Gastrocnemius medialis (tissue), 4 donors: ENCODE results near the gene VWA3A. TPM values are rescaled to one million over a fixed set of nuclear protein-coding genes. Genes with fewer than 3 reads are reported as not detected.

Experiments
- ATAC-seq, 2 donors: fragments of 150-250 bp; one replicate each; pipeline ENCODE4 v1.9.1; 2016
- DNase-seq, 2 donors: peaks; one replicate each; pipeline ENCODE4 v3.0.0-alpha.2; 2019
- H3K27ac ChIP-seq, 4 donors: fragments of 200-600 bp; sonication (generic); 1 replicate in 1 of 4; 2 replicates in 3 of 4; pipeline ENCODE4 v1.5.1; 2016 to 2018; ENCODE audit warnings: mild to moderate bottlenecking in 2 of 4, moderate library complexity in 1 of 4
- H3K27me3 ChIP-seq, 3 donors: fragments of 200-600 bp; sonication (generic) in 2 of 3; 1 replicate in 1 of 3; 2 replicates in 2 of 3; pipeline versions ENCODE4 v1.5.1 to v1.6.0; 2016 to 2019; ENCODE audit warnings: mild to moderate bottlenecking in 1 of 3, moderate library complexity in 1 of 3
- H3K36me3 ChIP-seq, 2 donors: fragments of 200-600 bp; sonication (generic) in 1 of 2; one replicate each; pipeline ENCODE4 v1.5.1; 2017 to 2018
- H3K4me1 ChIP-seq, 2 donors: fragments of 200-600 bp; sonication (generic) in 1 of 2; one replicate each; pipeline ENCODE4 v1.5.1; 2016 to 2017; ENCODE audit warnings: mild to moderate bottlenecking in 2 of 2
- H3K4me3 ChIP-seq, 4 donors: fragments of 200-600 bp; sonication (generic) in 3 of 4; 1 replicate in 1 of 4; 2 replicates in 3 of 4; pipeline ENCODE4 v1.5.1; 2016 to 2019; ENCODE audit warnings: mild to moderate bottlenecking in 2 of 4
- H3K9me3 ChIP-seq, 3 donors: fragments of 200-600 bp; sonication (generic) in 2 of 3; 1 replicate in 1 of 3; 2 replicates in 2 of 3; pipeline ENCODE4 v1.5.1; 2016 to 2019
- CTCF ChIP-seq, 5 experiments: fragments of 450-650 bp in 3 of 5; fragments of 200-600 bp in 2 of 5; sonication (generic) in 2 of 5; IDR thresholded peaks in 4 of 5; conservative IDR thresholded peaks in 1 of 5; 1 replicate in 4 of 5; 2 replicates in 1 of 5; pipeline ENCODE4 v1.5.1; 2016 to 2019; ENCODE audit warnings: antibody characterized with exemption in 5 of 5, mild to moderate bottlenecking in 3 of 5, moderate library complexity in 3 of 5
- POLR2A ChIP-seq, 2 donors: fragments of 450-650 bp; IDR thresholded peaks; one replicate each; pipeline ENCODE4 v1.6.1; 2017; ENCODE audit warnings: antibody characterized with exemption in 2 of 2, mild to moderate bottlenecking in 2 of 2, moderate library complexity in 2 of 2
- in situ Hi-C, 4 donors: fragments of 200-750 bp; cut with MboI; loops; one replicate each; pipeline versions ENCODE4 v1.15.0 to v1.8.0; 2017; ENCODE audit warnings: low sequenced_read_pairs in 4 of 4
- intact Hi-C: fragments of 100-400 bp; cut with DNase I; formaldehyde crosslinking; loops from one replicate; pipeline ENCODE4 v1.15.1; 2023; ENCODE audit warnings: low total_unique reads
- total RNA-seq, 4 donors: library from RNA; depleted of rRNA; stranded (reverse); fragments of >200 nt; gene quantifications; one replicate each; pipeline versions ENCODE4 v1.1.0 to v1.2.3, GENCODE V29; 2016

Gene VWA3A
- total RNA-seq, 4 donors from 2014 or later, result not detected

DNA sequence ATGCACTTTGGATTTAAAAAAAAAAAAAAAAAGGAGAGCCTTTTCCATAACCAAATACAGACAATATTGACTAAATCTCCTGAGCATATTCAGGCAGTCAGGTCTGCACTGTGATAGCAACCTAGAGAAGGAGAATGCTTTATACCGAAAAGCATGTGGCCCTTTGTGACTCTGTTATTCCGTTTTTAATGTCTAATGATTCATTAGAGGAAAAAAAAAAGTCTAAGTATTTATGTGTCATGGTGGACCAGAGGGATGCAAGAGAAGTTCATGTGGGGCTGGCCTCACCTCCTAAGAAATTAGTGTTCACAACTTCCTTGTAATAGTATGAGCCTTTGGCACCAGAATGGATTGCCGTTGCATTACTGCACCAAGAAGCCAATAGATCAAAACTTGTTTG is 11.3 kb upstream of the VWA3A start:
- H3K9me3 ChIP-seq, result no peaks in the 10 kb centered on the region
- in situ Hi-C loops (no loop called here), intact Hi-C loops (no loop called here)
- H3K4me1 ChIP-seq, result no peaks in the 10 kb centered on the region
- no peak overlapping the region for H3K4me3 ChIP-seq
- no peak overlapping the region for H3K27ac ChIP-seq
- TF ChIP-seq CTCF (IDR thresholded peaks at IDR 0.05 in 4 of 5, conservative IDR thresholded peaks at IDR 0.05 in 1 of 5), result no peak
- TF ChIP-seq POLR2A (IDR thresholded peaks at IDR 0.05), result no peak
- peaks cover 0 to 5% of the 10 kb centered on the region in 2 donors for H3K36me3 ChIP-seq
- H3K27me3 ChIP-seq, result no peaks in the 10 kb centered on the region
- no peak for ATAC-seq
- DNase-seq, result no peak

GRCh38 chr16:22086440-22086839 is 5.9 kb upstream of the VWA3A start:
- TF ChIP-seq POLR2A (IDR thresholded peaks at IDR 0.05) (no peak), CTCF (IDR thresholded peaks at IDR 0.05 in 4 of 5, conservative IDR thresholded peaks at IDR 0.05 in 1 of 5) (no peak)
- H3K27ac ChIP-seq, result no peak overlapping the region
- H3K36me3 ChIP-seq, result no peaks in the 10 kb centered on the region
- no peak overlapping the region for H3K4me3 ChIP-seq
- ATAC-seq (no peak), DNase-seq (no peak)
- peaks cover 4 to 9% of the 10 kb centered on the region in 2 donors for H3K4me1 ChIP-seq
- in situ Hi-C loops (no loop called here), intact Hi-C loops (loop anchor here (5.0 kb wide), 1 partner anchor 101 kb away; no protein-coding TSS in a partner anchor)
- no peaks in the 10 kb centered on the region for H3K9me3 ChIP-seq
- no peaks in the 10 kb centered on the region for H3K27me3 ChIP-seq

DNA sequence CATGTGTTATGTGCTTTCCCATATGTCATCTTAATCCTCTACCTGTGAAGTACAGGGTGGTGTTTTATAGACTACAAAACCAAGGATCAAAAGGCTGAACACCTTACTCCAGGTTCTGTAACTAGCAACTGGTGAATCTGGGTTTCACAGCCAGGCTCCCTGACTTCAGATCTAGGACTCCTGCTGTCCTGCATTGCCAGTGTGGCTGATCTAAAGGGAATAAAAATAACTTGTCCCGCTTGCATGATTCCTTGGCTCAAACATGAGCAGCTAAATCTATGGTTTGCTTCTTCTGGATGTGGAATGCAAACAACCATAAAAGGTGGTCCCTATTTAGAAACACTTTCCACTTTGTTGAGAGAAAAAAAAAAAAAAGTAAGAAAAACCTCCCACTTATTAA is 3.7 kb upstream of the VWA3A start:
- Histone ChIP-seq H3K9me3 (no peaks in the 10 kb centered on the region), H3K27ac (no peak overlapping the region), H3K36me3 (no peaks in the 10 kb centered on the region), H3K27me3 (no peaks in the 10 kb centered on the region), H3K4me1 (peaks cover 4 to 9% of the 10 kb centered on the region in 2 donors), H3K4me3 (no peak overlapping the region)
- DNase-seq (no peak), ATAC-seq (no peak)
- in situ Hi-C loops, result no loop called here
- intact Hi-C loops, result loop anchor here (5.0 kb wide), 1 partner anchor 99 kb away; no protein-coding TSS in a partner anchor
- TF ChIP-seq CTCF (IDR thresholded peaks at IDR 0.05 in 4 of 5, conservative IDR thresholded peaks at IDR 0.05 in 1 of 5) (no peak), POLR2A (IDR thresholded peaks at IDR 0.05) (no peak)

DNA sequence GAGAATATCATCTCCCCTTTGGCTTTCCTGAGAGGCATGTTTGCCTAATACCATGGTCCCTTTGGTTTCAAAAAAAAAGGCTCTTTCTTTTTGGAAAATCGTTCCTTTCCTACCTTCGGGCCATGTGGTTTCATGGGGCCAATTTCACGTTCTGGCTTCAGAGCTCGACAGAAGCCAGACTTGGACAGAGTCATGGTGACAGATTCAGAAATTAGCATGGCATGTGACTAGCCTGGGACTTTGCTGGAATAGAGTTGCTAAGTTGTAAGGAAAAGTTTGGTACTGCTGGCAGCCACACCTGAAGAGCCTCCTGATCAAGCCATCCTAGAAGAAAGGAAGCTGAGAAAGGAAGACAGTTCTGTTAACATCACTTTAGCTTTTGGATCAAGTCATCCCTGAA is 2.4 kb upstream of the VWA3A start:
- DNase-seq (no peak), ATAC-seq (no peak)
- H3K4me3 ChIP-seq, result no peak overlapping the region
- peaks cover 4 to 9% of the 10 kb centered on the region in 2 donors for H3K4me1 ChIP-seq
- no peaks in the 10 kb centered on the region for H3K36me3 ChIP-seq
- intact Hi-C loops (loop anchor here (5.0 kb wide), 1 partner anchor 97 kb away; no protein-coding TSS in a partner anchor), in situ Hi-C loops (loop anchor here in 1 of 4 donors (10.0 kb wide), 1 partner anchor 95 kb away; no protein-coding TSS in a partner anchor)
- no peaks in the 10 kb centered on the region for H3K27me3 ChIP-seq
- TF ChIP-seq POLR2A (IDR thresholded peaks at IDR 0.05) (no peak), CTCF (IDR thresholded peaks at IDR 0.05 in 4 of 5, conservative IDR thresholded peaks at IDR 0.05 in 1 of 5) (no peak)
- no peaks in the 10 kb centered on the region for H3K9me3 ChIP-seq
- H3K27ac ChIP-seq, result no peak overlapping the region

DNA sequence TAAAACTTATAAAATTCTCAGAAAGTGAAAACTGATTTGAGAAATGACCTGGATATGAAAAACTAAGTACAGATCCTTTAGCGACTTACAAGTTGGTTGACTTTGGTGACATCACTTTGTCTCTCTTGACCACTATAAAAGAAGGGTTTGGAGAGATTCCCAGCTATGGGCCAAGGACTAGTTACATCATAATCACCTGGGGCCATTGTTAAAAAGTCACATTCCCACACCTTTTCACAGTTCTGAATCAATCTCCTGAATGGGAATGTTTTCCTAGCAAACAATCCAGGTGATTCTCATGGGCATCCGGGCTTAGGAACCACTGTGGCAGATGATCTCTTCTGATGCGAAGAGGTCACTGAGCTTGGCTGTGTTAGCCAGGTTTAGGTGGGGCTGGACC is 620 bp upstream of the VWA3A start:
- Histone ChIP-seq H3K27ac (no peak overlapping the region), H3K36me3 (no peaks in the 10 kb centered on the region), H3K9me3 (no peaks in the 10 kb centered on the region), H3K27me3 (no peaks in the 10 kb centered on the region), H3K4me1 (peaks cover 4 to 9% of the 10 kb centered on the region in 2 donors), H3K4me3 (no peak overlapping the region)
- TF ChIP-seq POLR2A (IDR thresholded peaks at IDR 0.05) (no peak), CTCF (IDR thresholded peaks at IDR 0.05 in 4 of 5, conservative IDR thresholded peaks at IDR 0.05 in 1 of 5) (no peak)
- intact Hi-C loops (no loop called here), in situ Hi-C loops (loop anchor here in 1 of 4 donors (10.0 kb wide), 1 partner anchor 93 kb away; no protein-coding TSS in a partner anchor)
- no peak for DNase-seq
- no peak for ATAC-seq
